Ovary (tissue), 3 donors: ENCODE results near the gene TGFBR1.

Experiments
- CTCF ChIP-seq, 3 donors: fragments of 450-650 bp in 2 of 3; fragments of 200-600 bp in 1 of 3; IDR thresholded peaks; one replicate each; pipeline versions ENCODE4 v1.5.1 to v1.8.0; 2016 to 2022; ENCODE audit warnings: antibody characterized with exemption in 3 of 3, mild to moderate bottlenecking in 1 of 3
- EP300 ChIP-seq: sonication (generic); formaldehyde crosslinking; IDR thresholded peaks from one replicate; pipeline ENCODE4 v1.6.1; 2017; ENCODE audit warnings: antibody characterized with exemption
- POLR2A ChIP-seq: fragments of 450-650 bp; IDR thresholded peaks from one replicate; pipeline ENCODE4 v1.6.1; 2017; ENCODE audit warnings: antibody characterized with exemption, mild to moderate bottlenecking, moderate library complexity
- donor health status: DM: no; HTN: no; CAD: no.

GRCh38 chr9:99197124-99197630, 92.3 kb downstream of the TGFBR1 start:
- TF ChIP-seq CTCF (IDR thresholded peaks at IDR 0.05) = no peak
- TF ChIP-seq POLR2A = no peak
- no peak for TF ChIP-seq EP300
